GM12801 (cell line): ENCODE measurements around the gene MEIKIN.

Source experiments
- TF ChIP-seq, protein P1 (sequence below): IDR thresholded peaks from one replicate; pipeline ENCODE4 v1.5.1; 2011; ENCODE audit warnings: control low read depth; ENCODE audit not compliant: insufficient read length; ENCODE audit errors: extremely low read depth

MEIKIN gene

DNA sequence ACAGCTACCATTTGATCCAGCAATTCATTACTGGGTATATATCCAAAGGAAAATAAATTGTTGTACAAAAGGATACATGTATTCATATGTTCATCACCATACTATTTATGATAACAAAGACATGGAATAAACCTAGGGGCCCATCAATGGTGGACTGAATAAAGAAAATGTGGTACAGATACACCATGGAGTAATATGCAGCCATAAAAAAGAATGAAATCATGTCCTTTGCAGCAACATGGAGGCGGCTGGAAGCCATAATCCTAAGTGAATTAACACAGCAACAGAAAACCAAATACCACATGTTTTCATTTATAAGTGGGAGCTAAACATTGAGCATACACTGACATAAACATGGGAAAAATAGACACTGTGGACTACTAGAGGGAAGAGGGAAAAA lies 185.8 kb downstream of the MEIKIN start:
- TF ChIP-seq, protein P1, sequence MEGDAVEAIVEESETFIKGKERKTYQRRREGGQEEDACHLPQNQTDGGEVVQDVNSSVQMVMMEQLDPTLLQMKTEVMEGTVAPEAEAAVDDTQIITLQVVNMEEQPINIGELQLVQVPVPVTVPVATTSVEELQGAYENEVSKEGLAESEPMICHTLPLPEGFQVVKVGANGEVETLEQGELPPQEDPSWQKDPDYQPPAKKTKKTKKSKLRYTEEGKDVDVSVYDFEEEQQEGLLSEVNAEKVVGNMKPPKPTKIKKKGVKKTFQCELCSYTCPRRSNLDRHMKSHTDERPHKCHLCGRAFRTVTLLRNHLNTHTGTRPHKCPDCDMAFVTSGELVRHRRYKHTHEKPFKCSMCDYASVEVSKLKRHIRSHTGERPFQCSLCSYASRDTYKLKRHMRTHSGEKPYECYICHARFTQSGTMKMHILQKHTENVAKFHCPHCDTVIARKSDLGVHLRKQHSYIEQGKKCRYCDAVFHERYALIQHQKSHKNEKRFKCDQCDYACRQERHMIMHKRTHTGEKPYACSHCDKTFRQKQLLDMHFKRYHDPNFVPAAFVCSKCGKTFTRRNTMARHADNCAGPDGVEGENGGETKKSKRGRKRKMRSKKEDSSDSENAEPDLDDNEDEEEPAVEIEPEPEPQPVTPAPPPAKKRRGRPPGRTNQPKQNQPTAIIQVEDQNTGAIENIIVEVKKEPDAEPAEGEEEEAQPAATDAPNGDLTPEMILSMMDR: no peak

DNA sequence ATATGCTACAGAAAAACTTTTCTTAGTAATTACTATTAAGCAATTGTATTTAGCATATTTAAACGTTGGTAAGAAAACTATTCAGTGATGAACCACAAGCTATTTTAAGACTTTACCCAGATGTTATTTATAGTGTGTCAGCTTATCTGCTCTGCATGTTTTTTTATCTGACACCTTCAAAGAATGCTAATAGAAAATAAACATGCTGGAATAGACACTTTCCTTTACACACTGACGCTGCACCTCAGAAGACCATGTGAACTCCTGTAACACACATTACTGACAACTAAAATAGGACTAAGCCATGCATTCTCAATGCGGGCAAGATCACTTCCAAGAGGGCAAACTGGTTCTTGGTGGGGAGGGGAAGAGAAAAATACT lies 187.0 kb downstream of the MEIKIN start:
- TF ChIP-seq, protein P1: no peak

DNA sequence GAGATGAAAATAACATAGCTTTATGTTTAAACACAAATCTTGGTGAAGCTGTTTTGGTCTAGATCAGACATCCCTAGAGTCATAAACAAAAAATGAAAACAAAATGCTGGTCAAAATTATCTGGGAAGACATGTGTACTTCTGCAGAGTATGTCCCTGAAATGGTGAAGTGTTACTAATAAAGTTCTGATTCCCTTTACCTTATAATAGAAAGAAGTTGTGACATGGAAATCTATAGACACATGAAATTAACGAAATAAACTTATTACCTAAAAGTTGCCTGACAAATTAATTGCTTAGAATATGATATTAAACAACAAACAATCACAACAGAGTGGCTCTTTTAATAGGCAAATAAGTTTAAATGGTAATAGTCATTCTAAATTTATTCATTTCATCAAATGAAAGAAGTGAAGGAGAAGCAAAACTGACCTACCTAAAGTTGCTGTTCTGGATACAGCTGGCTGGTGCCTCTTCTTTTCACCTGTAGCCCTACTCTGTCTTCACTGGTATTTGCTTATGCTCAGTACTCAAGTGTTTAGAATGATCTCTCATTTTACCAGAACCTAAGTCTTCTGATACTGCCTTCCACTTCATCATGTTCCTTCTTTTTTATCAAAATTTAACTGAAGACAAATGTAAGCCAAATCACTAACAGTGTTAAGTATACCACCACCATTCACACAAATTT lies 187.5 kb downstream of the MEIKIN start:
- TF ChIP-seq, protein P1: no peak
